ENCODE measurements around the gene PRR18.

DNA sequence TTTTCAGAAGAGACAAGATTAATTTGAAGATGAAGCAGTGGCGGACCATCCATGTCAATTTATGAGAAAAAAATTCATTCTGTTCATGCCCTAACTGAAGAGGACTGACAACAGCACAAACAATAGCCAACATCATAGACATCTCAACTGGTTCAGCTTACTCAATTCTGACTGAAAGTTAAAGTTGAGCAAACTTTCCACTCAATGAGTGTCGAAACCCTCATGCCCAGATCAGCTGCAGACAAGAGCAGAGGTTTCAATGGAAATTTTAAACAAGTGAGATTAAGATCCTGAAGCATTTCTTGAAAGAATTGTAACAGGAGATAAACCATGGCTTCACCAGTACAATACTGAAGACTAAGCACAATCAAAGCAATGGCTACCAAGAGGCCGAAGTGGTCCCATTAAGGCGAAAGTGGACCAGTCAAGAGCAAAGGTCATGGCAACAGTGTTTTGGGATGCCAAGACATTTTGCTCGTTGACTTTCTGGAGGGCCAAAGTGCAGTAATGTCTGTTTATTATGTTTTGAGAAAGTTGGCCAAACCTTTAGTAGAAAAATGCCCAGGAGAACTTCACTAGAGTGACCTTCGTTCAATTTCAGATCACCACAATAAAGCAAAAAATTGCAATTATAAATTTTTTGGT, 40.2 kb upstream of the PRR18 start:
- TF ChIP-seq, protein P1, sequence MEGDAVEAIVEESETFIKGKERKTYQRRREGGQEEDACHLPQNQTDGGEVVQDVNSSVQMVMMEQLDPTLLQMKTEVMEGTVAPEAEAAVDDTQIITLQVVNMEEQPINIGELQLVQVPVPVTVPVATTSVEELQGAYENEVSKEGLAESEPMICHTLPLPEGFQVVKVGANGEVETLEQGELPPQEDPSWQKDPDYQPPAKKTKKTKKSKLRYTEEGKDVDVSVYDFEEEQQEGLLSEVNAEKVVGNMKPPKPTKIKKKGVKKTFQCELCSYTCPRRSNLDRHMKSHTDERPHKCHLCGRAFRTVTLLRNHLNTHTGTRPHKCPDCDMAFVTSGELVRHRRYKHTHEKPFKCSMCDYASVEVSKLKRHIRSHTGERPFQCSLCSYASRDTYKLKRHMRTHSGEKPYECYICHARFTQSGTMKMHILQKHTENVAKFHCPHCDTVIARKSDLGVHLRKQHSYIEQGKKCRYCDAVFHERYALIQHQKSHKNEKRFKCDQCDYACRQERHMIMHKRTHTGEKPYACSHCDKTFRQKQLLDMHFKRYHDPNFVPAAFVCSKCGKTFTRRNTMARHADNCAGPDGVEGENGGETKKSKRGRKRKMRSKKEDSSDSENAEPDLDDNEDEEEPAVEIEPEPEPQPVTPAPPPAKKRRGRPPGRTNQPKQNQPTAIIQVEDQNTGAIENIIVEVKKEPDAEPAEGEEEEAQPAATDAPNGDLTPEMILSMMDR (conservative IDR thresholded peaks at IDR 0.05 in 1 of 2, IDR thresholded peaks at IDR 0.05 in 1 of 2; ENCODE audit: extremely low read depth in 1 of 2, insufficient read depth in 1 of 2, low read depth in 1 of 2, low read length in 2 of 2): no peak
- no peak for TF ChIP-seq EZH2 (IDR thresholded peaks at IDR 0.05; ENCODE audit: borderline replicate concordance, low read length)
